Left renal cortex interstitium (tissue), 4 donors: ENCODE measurements around the gene ADCY2. TPM values are rescaled to one million over a fixed set of nuclear protein-coding genes. Genes with fewer than 3 reads are reported as not detected.

ENCODE experiments used
- DNase-seq, 4 donors: peaks; one replicate each; pipeline ENCODE4 v3.0.0-alpha.2; 2013; ENCODE audit warnings: low read depth in 4 of 4, low spot score in 2 of 4, missing footprints in 1 of 4
- polyA plus RNA-seq, 4 donors: library from polyadenylated mRNA; unstranded; fragments of 120-200 nt; gene quantifications; one replicate each; pipeline ENCODE4 v1.2.1, GENCODE V29; 2013; ENCODE audit not compliant: insufficient read length in 4 of 4

Gene ADCY2
- polyA plus RNA-seq, 4 donors: 4.1 to 6.4 (median 5.1) TPM

DNA sequence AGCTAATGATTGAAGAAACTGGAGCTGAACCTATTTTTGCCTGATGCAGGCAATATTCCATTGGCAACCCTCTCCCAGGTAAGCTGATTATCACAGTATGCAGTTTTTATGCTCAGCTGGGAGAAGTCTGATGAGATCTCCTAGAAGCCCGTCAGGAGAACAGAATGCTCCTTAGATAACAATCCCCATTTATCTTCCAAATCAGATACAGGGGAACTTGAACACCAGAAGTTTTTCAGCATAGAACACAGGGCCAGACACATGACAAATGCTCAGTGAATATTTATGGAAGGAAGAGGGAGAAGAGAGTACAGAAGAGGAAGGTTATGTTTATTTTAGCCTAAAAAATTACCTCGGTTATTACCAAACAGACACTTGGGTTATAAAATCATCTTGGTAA, 417.1 kb downstream of the ADCY2 start:
- DNase-seq: no peak

- no peak for DNase-seq
Observed at GRCh38 chr5:7813576-7813975, 417.6 kb downstream of the ADCY2 start.

DNA sequence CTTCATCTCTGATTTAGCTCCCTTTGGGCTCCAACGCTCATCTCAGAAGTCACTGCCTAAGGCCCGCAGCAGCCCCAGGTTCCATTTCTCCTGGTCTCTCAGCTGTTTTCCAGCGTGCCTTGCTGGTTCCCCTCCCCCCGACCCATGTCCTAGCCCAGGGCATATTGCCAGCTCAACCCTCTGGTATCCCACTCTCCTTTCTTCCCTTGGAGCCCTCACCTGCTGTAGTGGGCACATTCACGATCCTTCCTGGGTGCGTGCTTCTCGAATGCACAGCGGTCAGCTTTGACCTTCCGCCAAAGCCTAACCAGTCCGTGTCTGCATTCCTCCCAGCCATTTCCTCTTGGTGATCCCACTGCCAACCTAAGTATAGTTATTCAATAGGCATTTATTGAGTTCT, 418.9 kb downstream of the ADCY2 start:
- no peak for DNase-seq

- peak in 3 of 4 donors; percentile 26 to 62 (median 37) for DNase-seq
Observed at GRCh38 chr5:7815892-7816534, 420.1 kb downstream of the ADCY2 start.

GRCh38 chr5:7816535-7816901, 420.6 kb downstream of the ADCY2 start:
- no peak for DNase-seq

- no peak for DNase-seq
Observed at GRCh38 chr5:7822449-7822848, 426.5 kb downstream of the ADCY2 start.

DNA sequence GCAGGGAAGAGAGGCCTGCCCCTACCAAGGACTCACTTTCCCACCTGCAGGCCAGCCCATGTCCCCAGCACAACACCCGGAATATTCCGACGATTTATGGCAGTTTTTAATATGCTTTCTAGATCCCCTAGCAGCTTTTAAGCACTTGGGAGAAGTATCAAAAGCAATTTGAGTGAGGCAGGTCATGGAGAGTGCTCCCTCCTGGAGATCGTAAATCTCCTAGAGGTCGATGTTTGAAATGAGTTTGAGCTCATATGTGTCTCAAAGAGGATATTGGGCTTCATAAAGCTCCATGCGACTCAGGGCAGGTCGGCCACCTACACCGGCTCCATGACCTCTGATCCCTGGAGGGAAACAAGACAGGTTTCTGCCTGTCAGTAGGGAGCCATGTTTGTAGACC, 427.7 kb downstream of the ADCY2 start:
- no peak for DNase-seq

GRCh38 chr5:7824995-7825394, 429.1 kb downstream of the ADCY2 start:
- DNase-seq: no peak

- DNase-seq: no peak
Observed at GRCh38 chr5:7825630-7826029, 429.7 kb downstream of the ADCY2 start.

DNA sequence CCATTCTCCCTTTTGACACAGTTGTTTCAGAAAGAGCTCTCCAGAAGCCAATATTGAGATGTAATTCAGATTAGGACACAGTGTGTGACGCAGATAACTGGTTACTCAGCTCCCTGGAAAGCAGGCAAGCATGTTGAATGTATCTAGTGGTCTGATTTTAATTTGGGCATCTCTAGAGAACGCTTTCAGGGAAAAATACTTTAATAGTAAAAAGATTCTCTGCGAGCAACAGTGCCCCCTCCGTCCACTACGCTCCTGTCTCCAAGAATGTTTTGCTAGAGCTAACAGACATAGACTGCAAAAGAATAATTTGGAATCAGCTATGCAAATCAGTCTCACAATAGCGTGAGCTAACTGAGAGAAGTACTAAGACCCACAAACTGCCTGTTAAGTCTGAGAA, 431.7 kb downstream of the ADCY2 start:
- no peak for DNase-seq

DNA sequence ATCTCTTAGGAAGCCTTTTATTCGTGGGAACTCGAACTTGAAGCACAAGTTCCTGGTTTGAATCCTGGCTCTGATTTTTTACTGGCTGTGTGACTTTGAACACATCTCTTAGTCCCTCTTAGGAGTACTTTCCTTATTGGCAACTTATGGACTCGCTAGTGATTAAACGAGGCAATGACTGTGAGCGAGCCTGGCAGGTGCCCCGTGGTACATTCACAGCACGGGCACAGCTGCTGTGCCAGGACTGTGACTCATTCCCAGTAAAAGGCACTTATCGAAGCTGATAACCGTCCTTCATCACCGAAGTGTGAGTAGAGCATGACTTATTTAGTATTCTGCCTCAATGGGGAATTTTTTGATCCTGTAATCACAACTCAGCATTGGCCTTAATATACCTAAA, 432.3 kb downstream of the ADCY2 start:
- DNase-seq: no peak

DNA sequence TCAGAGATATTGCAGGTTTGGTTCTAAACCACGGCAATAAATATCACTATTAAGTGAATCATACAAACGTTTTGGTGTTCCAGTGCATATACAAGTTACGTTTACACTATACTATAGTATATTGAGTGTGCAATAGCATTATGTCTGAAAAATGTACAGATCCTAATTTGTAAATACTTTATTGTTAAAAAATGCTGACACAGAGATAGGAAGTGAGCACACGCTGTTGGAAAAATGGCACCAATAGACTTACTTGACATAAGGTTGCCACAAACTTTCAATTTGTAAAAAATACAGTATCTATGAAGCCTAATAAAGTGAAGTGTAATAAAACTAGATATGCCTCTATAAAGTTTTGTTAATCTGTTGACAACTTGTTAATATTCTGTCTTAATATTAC, 439.0 kb downstream of the ADCY2 start:
- no peak for DNase-seq

DNA sequence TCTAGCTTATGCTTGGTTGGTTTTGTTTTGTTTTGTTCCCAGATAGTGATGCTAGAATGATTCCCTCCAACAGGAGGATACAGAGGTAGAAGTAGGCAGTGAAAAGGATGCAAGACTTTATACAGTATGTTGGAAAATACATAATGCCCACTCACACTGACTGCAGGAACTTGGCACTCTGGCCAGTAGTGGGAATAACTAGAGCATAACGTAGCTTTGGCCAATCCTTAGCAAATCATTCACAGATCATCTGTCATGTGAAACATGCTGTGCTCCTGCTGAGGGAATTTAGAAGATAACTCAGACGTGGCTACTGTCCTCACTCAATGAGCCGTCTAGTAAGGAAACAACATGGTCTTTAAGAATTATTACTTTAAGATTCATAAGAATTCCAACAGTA, 441.5 kb downstream of the ADCY2 start:
- peak in 1 of 4 donors; percentile 27 for DNase-seq

DNA sequence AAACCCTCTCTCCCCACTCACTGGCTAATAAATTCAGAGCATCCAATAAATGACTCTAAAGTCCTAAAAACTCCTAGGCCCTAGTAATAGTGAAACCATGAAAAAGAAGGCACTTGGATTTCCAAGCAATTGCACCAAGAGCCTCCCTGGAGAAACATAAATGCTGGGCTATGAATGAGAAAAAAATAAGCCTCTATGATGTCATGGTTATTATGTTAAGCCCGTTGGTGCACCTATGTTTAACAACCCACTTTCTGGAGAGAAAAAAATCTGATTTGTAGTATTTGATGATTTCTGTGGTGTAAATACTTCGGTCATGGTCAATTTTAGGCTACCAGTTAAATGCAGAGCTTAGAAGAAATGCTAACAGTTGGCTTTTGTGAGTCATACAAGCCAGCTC, 446.6 kb downstream of the ADCY2 start:
- DNase-seq: no peak

- DNase-seq: no peak
Observed at GRCh38 chr5:7844901-7845300, 449.0 kb downstream of the ADCY2 start.

- no peak for DNase-seq
Observed at GRCh38 chr5:7845557-7845956, 449.6 kb downstream of the ADCY2 start.

- DNase-seq: no peak
Observed at GRCh38 chr5:7846327-7846726, 450.4 kb downstream of the ADCY2 start.

DNA sequence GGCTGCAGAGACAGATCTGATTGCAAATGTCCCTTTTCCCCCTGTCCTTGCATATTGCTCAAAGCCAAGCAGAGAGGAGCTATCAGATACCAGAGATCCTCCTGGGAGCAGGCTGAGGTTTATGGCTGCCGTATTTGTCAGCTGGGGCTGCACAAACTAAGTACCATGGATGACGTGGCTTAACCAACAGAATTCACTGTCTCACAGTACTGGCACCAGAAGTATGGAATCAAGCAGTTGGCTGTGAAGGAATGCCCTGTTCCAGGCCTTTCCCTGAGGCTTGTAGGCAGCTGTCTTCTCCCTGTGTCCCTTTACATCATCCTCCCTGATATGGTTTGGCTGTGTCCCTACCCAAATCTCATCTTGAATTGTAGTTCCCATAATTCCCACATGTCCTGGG, 452.4 kb downstream of the ADCY2 start:
- DNase-seq: no peak

DNA sequence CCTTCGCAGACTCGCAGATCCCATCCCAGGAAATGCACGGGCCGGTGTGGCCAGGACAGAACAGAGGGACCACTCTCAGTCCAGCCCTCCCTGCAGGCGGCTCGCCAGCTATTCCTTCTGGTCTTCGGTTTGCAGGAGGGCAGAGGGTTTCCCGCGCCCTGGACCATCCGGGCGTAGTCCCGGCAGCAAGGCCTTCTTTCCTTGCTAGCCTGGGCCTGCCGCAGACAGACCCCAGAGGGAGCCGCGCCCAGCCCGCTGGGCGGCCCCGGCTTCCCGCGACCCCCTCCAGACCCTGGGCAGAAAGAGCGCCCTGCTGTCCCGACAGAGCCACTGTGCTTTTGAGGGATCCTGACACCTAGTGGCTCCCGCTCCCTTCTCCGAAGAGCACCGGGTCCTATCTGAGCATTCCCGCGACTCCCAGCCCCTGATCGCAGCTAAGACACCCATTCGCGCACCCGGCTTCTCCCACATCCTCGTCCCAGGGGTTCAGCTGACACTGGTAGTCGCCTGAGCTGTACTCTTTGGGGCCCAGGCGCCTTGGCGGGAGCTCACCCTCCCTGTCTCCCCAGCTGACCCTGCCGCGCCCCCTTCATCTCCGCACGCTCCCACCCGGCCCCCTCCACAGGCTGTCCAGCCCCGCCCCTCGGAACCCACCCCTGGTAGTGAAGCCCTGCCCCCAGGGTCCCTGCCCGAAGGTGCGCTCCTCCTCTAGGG, 453.9 kb downstream of the ADCY2 start:
- peak in 1 of 4 donors; percentile 31 for DNase-seq

GRCh38 chr5:7850395-7851239, 454.7 kb downstream of the ADCY2 start, which contains the start of gene CFAP90:
TSS of gene CFAP90 (minus strand) at chr5:7851133. CDS start at chr5:7851021, 112 bp downstream.
- peak in 1 of 4 donors; percentile 49 for DNase-seq

DNA sequence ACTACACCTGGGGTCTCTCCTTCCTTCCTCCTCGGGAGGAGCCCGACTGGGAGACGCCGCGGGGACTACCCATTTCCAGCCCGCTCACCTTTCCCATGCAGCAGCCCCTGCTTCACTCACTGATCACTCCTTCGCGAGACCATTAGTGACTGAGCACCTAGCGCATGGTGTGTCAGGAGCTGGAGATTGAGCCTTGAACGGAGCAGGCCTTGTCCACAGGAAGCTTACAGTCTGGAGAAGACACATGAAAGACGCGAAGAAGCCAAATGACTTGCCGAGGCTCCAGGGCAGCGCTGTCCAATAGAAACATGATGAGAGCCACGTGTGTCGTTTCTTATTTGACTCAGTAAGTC, 455.3 kb downstream of the ADCY2 start:
- DNase-seq: no peak
